PC-3 (cell line): ENCODE measurements around the gene RAB6A.

Experiments used
- CTCF ChIP-seq: fragments of 300-600 bp; sonication (generic); conservative IDR thresholded peaks from 2 replicates; pipeline ENCODE4 v1.5.1; 2017; ENCODE audit warnings: antibody characterized with exemption, low read depth, mild to moderate bottlenecking, low read length
- EZH2 ChIP-seq: fragments of 300-600 bp; sonication (generic); IDR thresholded peaks from one replicate; pipeline ENCODE4 v1.6.1; 2017; ENCODE audit warnings: antibody characterized with exemption, mild to moderate bottlenecking, low read length; ENCODE audit not compliant: unreplicated experiment
- EZH2phosphoT487 ChIP-seq: fragments of 300-600 bp; sonication (generic); IDR thresholded peaks from 2 replicates; pipeline ENCODE4 v1.6.1; 2018; ENCODE audit warnings: mild to moderate bottlenecking, antibody characterized with exemption, low read length, borderline replicate concordance

DNA sequence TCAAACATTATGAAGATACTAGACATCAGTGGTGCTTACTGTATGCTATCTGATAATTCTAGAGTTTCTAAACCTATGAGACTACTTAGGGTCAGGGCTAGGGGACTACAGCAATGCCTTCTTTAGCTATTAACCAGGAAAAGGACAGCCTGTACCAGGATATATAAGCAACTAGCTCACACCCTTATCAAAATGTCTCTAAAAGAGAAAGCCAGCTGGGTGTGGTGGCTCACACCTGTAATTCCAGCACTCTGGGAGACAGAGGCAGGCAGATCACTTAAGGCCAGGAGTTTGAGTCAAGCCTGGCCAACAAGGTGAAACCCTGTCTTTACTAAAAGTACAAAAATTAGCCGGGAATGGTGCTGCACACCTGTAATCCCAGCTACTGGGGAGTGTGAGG lies 55.8 kb downstream of the RAB6A start:
- no peak for TF ChIP-seq EZH2phosphoT487
- TF ChIP-seq CTCF, result no peak
- no peak for TF ChIP-seq EZH2
